Endothelial cell of umbilical vein (primary cell): ENCODE data around the gene GLDC. TPM values are rescaled to one million over a fixed set of nuclear protein-coding genes. Genes with fewer than 3 reads are reported as not detected.

Experiments used
- BruUV-seq: library from RNA; stranded (reverse); fragments of 400-500 nt; replicated peaks from 2 replicates; lab custom pipeline; 2021; lab: Mats Ljungman, UMichigan
- CTCF ChIA-PET: fragments of 300-600, 350-600 bp; sonication (Branson Sonifier 250); formaldehyde crosslinking; loops from one replicate; lab custom pipeline; 2021; ENCODE audit warnings: antibody characterized with exemption, inconsistent platforms; lab: Charles Lee
- POLR2A ChIA-PET: fragments of 300-600, 350-600 bp; sonication (Branson Sonifier 250); formaldehyde crosslinking; loops from one replicate; lab custom pipeline; 2021; ENCODE audit warnings: antibody characterized with exemption, inconsistent platforms; lab: Charles Lee
- DNase-seq: peaks from one replicate; pipeline ENCODE4 v3.0.0-alpha.2; 2011; ENCODE audit warnings: low read depth, low spot score
- FAIRE-seq: peaks from 2 replicates; lab custom pipeline; 2011; peaks lifted over from hg19 to GRCh38; lab: Jason Lieb, UNC
- H2AFZ ChIP-seq: 2 replicates; pipeline ENCODE4 v1.6.0; 2012; ENCODE audit warnings: low read depth, low read length, control low read depth, inconsistent platforms
- H3K27ac ChIP-seq: 2 replicates; pipeline ENCODE4 v1.5.1; 2011; ENCODE audit warnings: low read depth, mild to moderate bottlenecking, control low read depth, low read length, moderate library complexity; ENCODE audit not compliant: insufficient read depth
- H3K27me3 ChIP-seq, 2 experiments: 2 replicates each; pipeline versions ENCODE4 v1.6.0 to v1.6.1; 2011; ENCODE audit warnings: low read length in 2 of 2, mixed read lengths in 1 of 2; ENCODE audit not compliant: control insufficient read depth in 2 of 2, insufficient read depth in 2 of 2
- H3K36me3 ChIP-seq, 2 experiments: 2 replicates in 1 of 2; 3 replicates in 1 of 2; pipeline ENCODE4 v1.5.1; 2011; ENCODE audit warnings: low read length in 2 of 2, mild to moderate bottlenecking in 1 of 2, moderate library complexity in 1 of 2; ENCODE audit not compliant: control insufficient read depth in 2 of 2, insufficient read depth in 2 of 2; ENCODE audit errors: extremely low read depth in 1 of 2
- H3K4me1 ChIP-seq: 3 replicates; pipeline ENCODE4 v1.5.1; 2011; ENCODE audit warnings: mild to moderate bottlenecking, low read length; ENCODE audit not compliant: control insufficient read depth, insufficient read depth; ENCODE audit errors: extremely low read depth
- H3K4me2 ChIP-seq: 2 replicates; pipeline ENCODE4 v1.6.1; 2011; ENCODE audit warnings: low read length, control low read depth, mixed read lengths; ENCODE audit not compliant: insufficient read depth
- H3K4me3 ChIP-seq, 3 experiments: fragments of 200-600 bp in 1 of 3; sonication (generic), shearing (Covaris generic) in 1 of 3; replicated peaks in 1 of 3; 2 replicates each; pipeline ENCODE4 v1.5.1; 2011 to 2016; ENCODE audit warnings: control low read depth in 3 of 3, low read length in 3 of 3, mild to moderate bottlenecking in 2 of 3, inconsistent platforms in 1 of 3, low read depth in 1 of 3, moderate library complexity in 1 of 3; ENCODE audit not compliant: insufficient read depth in 1 of 3
- H3K79me2 ChIP-seq: 2 replicates; pipeline ENCODE4 v1.6.0; 2012; ENCODE audit warnings: low read length, inconsistent platforms; ENCODE audit not compliant: control insufficient read depth, insufficient read depth
- H3K9ac ChIP-seq: replicated peaks from 2 replicates; pipeline ENCODE3; 2011; ENCODE audit warnings: low read length, control low read depth; ENCODE audit not compliant: insufficient read depth; ENCODE audit errors: extremely low read depth
- H3K9me1 ChIP-seq: replicated peaks from 3 replicates; pipeline ENCODE4 v1.6.0; 2011; ENCODE audit warnings: mild to moderate bottlenecking, low read length; ENCODE audit not compliant: control insufficient read depth, insufficient read depth; ENCODE audit errors: extremely low read depth
- H3K9me3 ChIP-seq: replicated peaks from 2 replicates; pipeline ENCODE4 v1.5.1; 2012; ENCODE audit warnings: low read length, inconsistent platforms; ENCODE audit not compliant: control insufficient read depth, insufficient read depth
- H4K20me1 ChIP-seq: replicated peaks from 2 replicates; pipeline ENCODE3; 2011; ENCODE audit warnings: mild to moderate bottlenecking, low read length; ENCODE audit not compliant: control insufficient read depth, insufficient read depth; ENCODE audit errors: extremely low read depth
- CTCF ChIP-seq, 2 donors: IDR thresholded peaks; 1 replicate in 1 of 2; 2 replicates in 1 of 2; pipeline ENCODE4 v1.5.1; 2011; ENCODE audit warnings: low read length in 2 of 2, mild to moderate bottlenecking in 2 of 2, moderate library complexity in 2 of 2, control low read depth in 1 of 2, inconsistent platforms in 1 of 2, low read depth in 1 of 2; ENCODE audit not compliant: insufficient read depth in 1 of 2; ENCODE audit errors: extremely low read depth in 1 of 2
- EZH2 ChIP-seq: IDR thresholded peaks from 2 replicates; pipeline ENCODE4 v1.6.1; 2012; ENCODE audit warnings: borderline replicate concordance, low read depth, mild to moderate bottlenecking, moderate library complexity, low read length, inconsistent platforms; ENCODE audit not compliant: severe bottlenecking
- FOS ChIP-seq: IDR thresholded peaks from 2 replicates; pipeline ENCODE4 v1.6.1; 2011; ENCODE audit warnings: mild to moderate bottlenecking, low read length, moderate library complexity, borderline replicate concordance; ENCODE audit not compliant: insufficient read depth
- GATA2 ChIP-seq: IDR thresholded peaks from 2 replicates; pipeline ENCODE4 v1.7.0; 2011; ENCODE audit warnings: low read depth, mild to moderate bottlenecking, moderate library complexity, mixed read lengths, low read length; ENCODE audit not compliant: insufficient read length, insufficient read depth
- JUN ChIP-seq: IDR thresholded peaks from 2 replicates; pipeline ENCODE4 v1.6.1; 2011; ENCODE audit warnings: borderline replicate concordance, low read depth; ENCODE audit not compliant: insufficient read length, insufficient read depth
- MYC ChIP-seq: IDR thresholded peaks from one replicate; pipeline ENCODE4 v1.6.1; 2011; ENCODE audit warnings: mild to moderate bottlenecking, low read depth, low read length
- POLR2A ChIP-seq: IDR thresholded peaks from 2 replicates; pipeline ENCODE4 v1.6.1; 2012; ENCODE audit warnings: low read depth, mild to moderate bottlenecking, control low read depth, low read length
- POLR2AphosphoS5 ChIP-seq: IDR thresholded peaks from 2 replicates; pipeline ENCODE4 v1.6.1; 2012; ENCODE audit warnings: low read depth, mild to moderate bottlenecking, control low read depth, low read length, moderate library complexity; ENCODE audit not compliant: insufficient read depth
- dilution Hi-C: fragments of 300-500 bp; cut with MboI; formaldehyde crosslinking; loops from one replicate; pipeline ENCODE4 v1.15.0; 2019; ENCODE audit warnings: low sequenced_read_pairs; ENCODE audit not compliant: extremely low pct_ligation_motif_present
- intact Hi-C: fragments of 100-400 bp; cut with micrococcal nuclease; formaldehyde crosslinking; loops from one replicate; pipeline ENCODE4 v1.10.0; 2022
- polyA plus RNA-seq, 4 experiments: library from polyadenylated mRNA; depleted of rRNA in 3 of 4; stranded (reverse) in 3 of 4; unstranded in 1 of 4; fragments of >200 nt; gene quantifications; 2 replicates each; pipeline versions ENCODE4 v1.2.1 to v1.2.3, GENCODE V29; 2011 to 2012; ENCODE audit warnings: missing spikeins in 1 of 4
- total RNA-seq: library from RNA; stranded (reverse); gene quantifications from 2 replicates; pipeline ENCODE4 v1.2.3, GENCODE V29; 2021
- TF ChIP-seq, protein P1 (sequence below): IDR thresholded peaks from 2 replicates; pipeline ENCODE4 v1.6.1; 2011; ENCODE audit not compliant: insufficient read depth, insufficient read length

GLDC gene
- total and polyA plus RNA-seq, 2 donors (not counting 3 experiments of a cell fraction or from before 2014, with no cell fraction given), result 1.8 to 2.6 TPM

GRCh38 chr9:6640268-6641051 lies 5.1 kb downstream of the GLDC start:
- no peaks in the 10 kb centered on the region for H3K79me2 ChIP-seq
- H3K4me3 ChIP-seq, result no peak overlapping the region
- H3K4me2 ChIP-seq, result no peak overlapping the region
- no peaks in the 10 kb centered on the region for H3K36me3 ChIP-seq
- H2AFZ ChIP-seq, result no peak overlapping the region
- dilution Hi-C loops, result no loop called here
- BruUV-seq, result no TSS peak
- no peak for FAIRE-seq
- H3K27me3 ChIP-seq, result peaks cover 30 to 32% of the 10 kb centered on the region in 2 experiments
- H3K9ac ChIP-seq, result no peak overlapping the region
- H4K20me1 ChIP-seq, result no peaks in the 10 kb centered on the region
- TF ChIP-seq CTCF (IDR thresholded peaks at IDR 0.05; ENCODE audit: extremely low read depth in 1 of 2, insufficient read depth in 1 of 2, low read depth in 1 of 2, low read length in 2 of 2), result no peak
- TF ChIP-seq JUN, result no peak
- TF ChIP-seq FOS, result no peak
- TF ChIP-seq, protein P1, sequence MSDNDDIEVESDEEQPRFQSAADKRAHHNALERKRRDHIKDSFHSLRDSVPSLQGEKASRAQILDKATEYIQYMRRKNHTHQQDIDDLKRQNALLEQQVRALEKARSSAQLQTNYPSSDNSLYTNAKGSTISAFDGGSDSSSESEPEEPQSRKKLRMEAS, result no peak
- TF ChIP-seq EZH2, result no peak
- no peak for TF ChIP-seq POLR2A
- TF ChIP-seq MYC, result no peak
- no peak for TF ChIP-seq GATA2
- TF ChIP-seq POLR2AphosphoS5, result no peak
- POLR2A ChIA-PET, result interaction anchor here (0.5 kb wide), 1 partner anchor 235 kb away, joined by 9 read pairs; no protein-coding TSS in a partner anchor
- no peaks in the 10 kb centered on the region for H3K9me3 ChIP-seq
- intact Hi-C loops, result no loop called here
- no peak for DNase-seq
- no peak overlapping the region for H3K27ac ChIP-seq
- CTCF ChIA-PET, result interaction anchor here (0.8 to 1.9 kb wide), 4 partner anchors 9 to 99 kb away, joined by 3 to 4 read pairs (median 4); no protein-coding TSS in a partner anchor
- H3K9me1 ChIP-seq, result no peaks in the 10 kb centered on the region
- H3K4me1 ChIP-seq, result peaks cover 3% of the 10 kb centered on the region
